ENCODE results near the gene TRAF7.
A peak's percentile ranks its signal among the peaks of the same experiment; 100 is the strongest.
"Not testable (repeated sequence)": the region's sequence is repeated elsewhere in the genome, so short reads cannot be mapped to it uniquely, and the experiment has no call there.

TRAF7 gene

DNA sequence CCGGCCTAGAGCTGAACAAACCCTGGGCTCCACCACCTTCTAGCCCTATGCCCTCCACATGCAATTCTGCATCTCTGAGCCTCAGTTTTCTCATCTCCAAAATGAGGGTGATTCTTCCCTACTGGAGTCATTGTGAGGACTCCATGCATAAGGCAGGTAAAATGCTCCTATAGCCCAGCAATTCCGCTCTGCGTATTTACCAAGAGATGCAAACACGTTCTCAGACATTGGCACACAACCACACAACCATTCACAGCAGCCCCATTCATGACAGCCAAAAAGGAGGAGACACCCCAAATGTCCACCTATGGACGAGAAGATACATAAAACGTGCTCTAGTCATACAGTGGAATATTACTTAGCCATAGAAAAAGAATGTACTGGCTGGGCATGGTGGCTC is 44.7 kb downstream of the TRAF7 start:
- no peak for DNase-seq (ENCODE audit: low spot score)

DNA sequence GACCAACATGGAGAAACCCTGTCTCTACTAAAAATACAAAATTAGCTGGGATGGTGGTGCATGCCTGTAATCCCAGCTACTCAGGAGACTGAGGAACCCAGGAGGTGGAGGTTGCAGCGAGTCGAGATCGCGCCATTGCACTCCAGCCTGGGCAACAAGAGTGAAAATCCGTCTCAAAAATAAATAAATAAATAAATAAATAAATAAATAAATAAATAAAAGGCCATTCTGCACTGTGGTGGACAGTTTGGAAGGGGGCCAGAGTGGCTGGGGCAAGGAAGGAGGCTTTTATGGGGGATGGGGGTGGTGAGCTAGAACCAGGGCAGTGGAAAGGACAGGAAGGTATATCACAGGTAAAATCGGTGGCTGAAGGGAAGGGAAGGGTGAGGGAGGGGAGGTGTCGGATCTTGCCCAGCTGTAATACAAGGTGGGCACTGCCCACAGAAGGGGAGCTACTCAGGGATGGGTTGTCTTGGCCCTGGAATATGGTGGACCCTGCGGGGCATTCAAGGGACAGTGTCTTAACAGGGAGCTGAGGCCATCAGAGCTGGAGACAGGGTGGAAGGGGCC is 47.6 kb downstream of the TRAF7 start:
- DNase-seq (ENCODE audit: low spot score): not testable (repeated sequence)

- DNase-seq (ENCODE audit: low spot score): no peak
Measured at GRCh38 chr16:2204416-2205103, 49.0 kb downstream of the TRAF7 start.

DNA sequence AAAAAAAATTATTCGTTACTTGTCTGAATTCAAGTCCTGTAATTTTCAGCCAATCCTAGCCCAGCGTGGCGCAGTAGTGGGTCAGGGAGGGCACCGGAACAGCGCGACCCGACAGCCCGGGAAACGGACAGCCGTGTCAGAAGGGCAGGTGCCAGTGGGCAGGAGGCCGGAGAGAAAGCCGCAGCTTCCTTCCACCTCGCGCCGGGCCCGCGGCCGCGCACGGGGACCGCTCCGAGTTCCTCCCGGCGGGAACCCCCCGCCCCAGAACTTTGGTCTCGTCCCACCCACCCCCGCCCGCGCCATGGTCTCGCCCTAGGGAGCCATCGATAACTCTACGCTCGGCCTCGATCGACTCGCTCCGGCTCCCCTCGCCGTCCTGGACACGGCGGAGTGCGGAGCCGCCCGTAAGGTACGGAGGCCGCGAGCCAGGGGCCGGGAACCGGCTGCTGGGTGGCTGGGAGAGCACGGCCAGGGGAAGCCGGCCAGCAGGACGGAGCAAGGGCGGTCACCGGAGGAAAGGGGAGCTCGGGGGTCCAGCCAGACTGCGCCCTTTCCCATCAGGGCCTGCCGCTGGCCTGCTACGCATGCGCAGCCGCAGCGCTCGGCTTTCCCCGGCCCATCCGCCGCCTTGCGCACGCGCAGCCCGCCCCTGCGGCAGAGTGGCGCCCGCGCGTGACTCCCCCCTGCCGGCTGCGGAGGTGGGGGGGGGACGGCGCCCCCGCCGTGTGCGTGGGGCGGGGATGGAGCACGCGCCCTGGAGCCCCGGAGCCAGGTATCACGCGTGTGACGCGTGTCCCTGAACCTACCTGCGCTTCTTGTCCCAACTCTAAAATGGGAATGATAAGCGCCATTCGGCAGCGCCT is 49.8 kb downstream of the TRAF7 start, which contains the start of gene MLST8:
MLST8 (plus strand) TSS at position 351 of the 863 bp plus-strand sequence. CDS start 632 bp downstream, outside the sequence.
- DNase-seq (ENCODE audit: low spot score): peak; percentile 87

DNA sequence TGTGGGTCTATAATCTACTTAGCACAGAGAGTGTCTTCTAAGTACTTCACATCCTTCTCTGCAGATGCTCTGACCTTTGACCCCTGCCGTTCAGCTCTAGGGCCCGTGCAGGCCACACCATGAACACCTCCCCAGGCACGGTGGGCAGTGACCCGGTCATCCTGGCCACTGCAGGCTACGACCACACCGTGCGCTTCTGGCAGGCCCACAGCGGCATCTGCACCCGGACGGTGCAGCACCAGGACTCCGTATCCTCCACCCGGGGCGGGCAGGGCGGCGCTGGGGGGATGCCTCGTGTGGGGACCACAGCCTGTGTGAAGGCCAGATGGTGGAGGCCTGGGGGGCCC is 50.4 kb downstream of the TRAF7 start:
- DNase-seq (ENCODE audit: low spot score): no peak

GRCh38 chr16:2206420-2206779 is 50.8 kb downstream of the TRAF7 start:
- no peak for DNase-seq (ENCODE audit: low spot score)

DNA sequence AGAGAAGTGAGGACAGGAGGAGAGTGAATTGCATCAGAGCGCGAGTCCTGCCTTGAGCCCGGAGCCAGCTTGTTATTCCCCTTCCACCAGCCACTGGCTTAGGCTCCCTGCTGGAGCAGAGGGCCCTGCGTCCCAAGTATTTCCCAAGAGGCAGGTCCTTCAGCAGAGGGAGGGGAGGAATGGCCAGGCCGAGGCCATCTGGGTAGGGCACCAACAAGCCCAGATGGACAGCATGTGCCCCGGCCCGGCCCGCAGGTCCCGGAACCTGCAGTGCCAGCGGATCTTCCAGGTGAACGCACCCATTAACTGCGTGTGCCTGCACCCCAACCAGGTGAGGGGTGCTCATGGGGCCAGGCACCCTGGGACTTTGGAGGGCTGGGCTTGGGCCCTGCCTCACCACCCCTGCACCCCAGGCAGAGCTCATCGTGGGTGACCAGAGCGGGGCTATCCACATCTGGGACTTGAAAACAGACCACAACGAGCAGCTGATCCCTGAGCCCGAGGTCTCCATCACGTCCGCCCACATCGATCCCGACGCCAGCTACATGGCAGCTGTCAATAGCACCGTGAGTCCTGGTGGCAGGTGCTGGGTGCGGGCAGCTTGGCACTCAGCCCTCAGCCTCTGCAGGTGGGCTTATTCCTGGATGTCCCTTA is 51.3 kb downstream of the TRAF7 start:
- no peak for DNase-seq (ENCODE audit: low spot score)

DNA sequence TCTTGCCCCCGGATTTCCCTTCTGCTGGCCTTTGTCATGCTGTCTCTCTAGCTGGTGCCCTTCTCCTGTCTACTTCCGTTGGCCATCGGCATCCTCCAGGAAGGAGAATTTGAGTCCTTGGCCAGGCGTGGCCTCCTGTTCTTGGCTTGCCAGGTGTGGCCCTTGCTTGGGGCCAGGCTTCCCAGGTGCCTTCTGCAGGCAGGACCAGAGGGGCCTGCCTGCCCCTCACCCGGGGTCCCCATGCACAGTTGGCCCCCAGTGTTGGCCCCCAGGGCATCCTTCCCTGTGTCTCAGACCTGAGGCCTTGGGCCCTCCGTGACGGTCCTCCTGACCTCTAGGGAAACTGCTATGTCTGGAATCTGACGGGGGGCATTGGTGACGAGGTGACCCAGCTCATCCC is 52.3 kb downstream of the TRAF7 start:
- DNase-seq (ENCODE audit: low spot score): no peak

DNA sequence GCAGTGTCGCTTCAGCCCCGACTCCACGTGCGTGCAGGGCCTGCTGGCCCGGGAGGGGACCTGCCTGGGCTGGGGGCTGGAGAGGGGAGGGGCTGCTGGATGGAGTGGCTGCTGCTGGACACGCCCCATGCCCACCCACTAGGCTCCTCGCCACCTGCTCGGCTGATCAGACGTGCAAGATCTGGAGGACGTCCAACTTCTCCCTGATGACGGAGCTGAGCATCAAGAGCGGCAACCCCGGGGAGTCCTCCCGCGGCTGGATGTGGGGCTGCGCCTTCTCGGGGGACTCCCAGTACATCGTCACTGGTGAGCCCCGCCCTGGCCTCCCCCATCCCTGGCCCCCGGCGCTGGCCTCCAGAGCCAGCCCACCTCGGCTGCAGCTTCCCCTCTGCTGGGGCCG is 52.7 kb downstream of the TRAF7 start:
- no peak for DNase-seq (ENCODE audit: low spot score)

GRCh38 chr16:2208772-2209171 is 53.2 kb downstream of the TRAF7 start:
- DNase-seq (ENCODE audit: low spot score): no peak

DNA sequence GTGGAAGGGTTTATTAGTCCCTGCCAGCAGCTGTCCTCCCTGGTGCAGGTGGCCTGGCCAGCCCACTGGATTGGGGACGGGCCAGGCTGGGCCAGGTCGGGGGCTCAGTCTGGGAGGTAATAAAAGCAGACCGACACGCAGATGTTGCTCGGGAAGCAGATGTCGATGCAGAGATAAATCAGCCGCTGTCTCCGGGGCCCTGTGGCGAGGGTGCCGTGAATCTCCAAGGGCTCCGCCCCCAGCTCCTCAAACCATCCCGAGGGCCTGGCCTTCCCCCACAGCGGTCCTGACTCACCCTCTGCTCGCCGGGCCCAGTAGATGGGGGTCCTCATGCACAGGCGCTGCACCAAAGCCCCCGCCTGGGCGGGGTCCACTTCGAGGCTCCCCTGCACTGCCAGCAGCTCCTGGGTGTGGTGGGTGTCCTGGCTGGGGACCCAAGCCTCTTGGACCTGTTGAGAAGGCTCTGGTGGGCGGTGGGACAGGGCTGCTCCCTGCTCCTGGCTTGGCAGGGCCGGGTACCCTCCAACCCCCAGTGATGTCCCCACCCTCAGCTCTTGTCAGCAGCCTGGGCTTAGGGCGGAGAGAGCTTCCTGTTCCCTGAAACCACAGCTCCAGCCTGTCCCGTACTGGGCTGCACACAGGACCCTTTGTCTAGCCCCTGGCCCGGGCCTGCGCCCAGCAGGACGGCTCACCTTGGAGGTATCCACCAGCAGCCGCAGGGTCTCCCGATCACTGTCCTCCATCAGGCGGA is 53.9 kb downstream of the TRAF7 start:
- DNase-seq (ENCODE audit: low spot score): no peak

GRCh38 chr16:2210009-2210332 is 54.4 kb downstream of the TRAF7 start:
- DNase-seq (ENCODE audit: low spot score): no peak

- DNase-seq (ENCODE audit: low spot score): no peak
Measured at GRCh38 chr16:2210386-2211365, 55.1 kb downstream of the TRAF7 start, which contains the start of gene BRICD5. Gene BRICD5 (minus strand): TSS chr16:2210863. CDS start chr16:2210833, 30 bp downstream.

- DNase-seq (ENCODE audit: low spot score): no peak
Measured at GRCh38 chr16:2211923-2212347, 56.4 kb downstream of the TRAF7 start.

- DNase-seq (ENCODE audit: low spot score): no peak
Measured at GRCh38 chr16:2212362-2213324, 57.1 kb downstream of the TRAF7 start.

DNA sequence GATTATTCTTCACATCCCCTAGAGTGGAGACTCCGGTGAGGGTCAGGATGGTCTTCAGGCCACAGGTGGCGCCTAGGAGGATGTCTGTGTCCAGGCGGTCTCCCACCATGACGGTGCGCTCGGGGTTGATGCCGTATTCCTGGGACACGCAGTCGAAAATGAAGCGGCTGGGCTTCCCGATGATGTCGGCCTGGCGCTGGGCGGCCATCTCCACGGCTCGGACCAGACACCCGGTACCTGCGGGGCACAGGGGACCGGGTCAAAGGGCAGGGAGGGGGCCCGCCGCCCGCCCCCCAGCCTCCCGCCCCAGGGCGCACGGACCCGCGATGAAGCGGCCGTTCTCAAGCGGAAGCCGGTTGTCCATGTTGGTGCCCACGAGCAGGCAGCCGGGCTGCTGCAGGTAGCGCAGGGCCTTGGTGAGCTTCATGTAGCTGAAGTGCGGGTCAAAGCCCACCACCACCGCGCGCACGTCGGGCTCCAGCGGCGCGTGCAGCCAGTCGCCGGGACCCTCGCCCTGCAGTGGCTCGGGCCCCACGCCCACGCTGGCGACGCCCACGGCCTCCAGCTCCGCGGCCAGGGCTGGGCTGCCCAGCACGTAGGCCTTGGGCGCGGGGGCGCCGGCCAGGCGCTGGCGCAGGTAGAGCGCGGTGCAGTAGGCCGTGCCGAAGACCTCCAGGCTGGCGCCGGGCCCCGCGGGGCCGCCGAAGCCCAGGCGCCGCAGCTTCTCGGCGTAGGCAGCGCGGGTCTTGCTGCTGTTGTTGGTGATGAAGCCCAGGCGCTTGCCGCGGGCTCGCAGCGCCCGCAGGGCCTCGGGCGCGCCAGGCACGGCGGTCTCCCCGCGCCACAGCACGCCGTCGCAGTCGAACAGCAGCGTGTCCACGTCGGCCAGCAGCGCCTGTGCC is 58.5 kb downstream of the TRAF7 start:
- DNase-seq (ENCODE audit: low spot score): peak; percentile 41

GRCh38 chr16:2214719-2214968 is 59.1 kb downstream of the TRAF7 start, which contains the start of gene PGP:
Gene PGP (minus strand): TSS chr16:2214840. CDS start chr16:2214777, 63 bp downstream.
- DNase-seq (ENCODE audit: low spot score): no peak

DNA sequence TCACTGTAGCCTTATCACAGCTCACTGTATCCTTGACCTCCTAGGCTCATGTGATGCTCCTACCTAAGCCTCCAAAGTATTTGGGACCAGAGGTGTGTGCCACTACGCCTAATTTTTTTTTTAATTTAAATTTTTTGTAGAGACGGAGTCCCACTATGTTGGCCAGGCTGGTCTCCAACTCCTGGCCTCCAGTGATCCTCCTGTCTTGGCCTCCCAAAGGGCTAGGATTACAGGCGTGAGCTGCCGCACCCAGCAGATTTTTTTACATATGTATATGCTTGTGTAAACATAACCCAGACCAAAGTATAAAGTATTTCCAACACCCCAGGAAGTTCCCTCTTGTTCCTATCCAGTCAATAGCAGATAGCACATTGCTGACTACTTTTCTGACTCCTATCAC is 60.7 kb downstream of the TRAF7 start:
- no peak for DNase-seq (ENCODE audit: low spot score)

Data from NAMALWA (cell line).